ENCODE measurements around the gene AURKAIP1. TPM values are rescaled to one million over a fixed set of nuclear protein-coding genes. Genes with fewer than 3 reads are reported as not detected.

Gene AURKAIP1
- total RNA-seq, 2 donors from 2014 or later, result 152 to 161 TPM

DNA sequence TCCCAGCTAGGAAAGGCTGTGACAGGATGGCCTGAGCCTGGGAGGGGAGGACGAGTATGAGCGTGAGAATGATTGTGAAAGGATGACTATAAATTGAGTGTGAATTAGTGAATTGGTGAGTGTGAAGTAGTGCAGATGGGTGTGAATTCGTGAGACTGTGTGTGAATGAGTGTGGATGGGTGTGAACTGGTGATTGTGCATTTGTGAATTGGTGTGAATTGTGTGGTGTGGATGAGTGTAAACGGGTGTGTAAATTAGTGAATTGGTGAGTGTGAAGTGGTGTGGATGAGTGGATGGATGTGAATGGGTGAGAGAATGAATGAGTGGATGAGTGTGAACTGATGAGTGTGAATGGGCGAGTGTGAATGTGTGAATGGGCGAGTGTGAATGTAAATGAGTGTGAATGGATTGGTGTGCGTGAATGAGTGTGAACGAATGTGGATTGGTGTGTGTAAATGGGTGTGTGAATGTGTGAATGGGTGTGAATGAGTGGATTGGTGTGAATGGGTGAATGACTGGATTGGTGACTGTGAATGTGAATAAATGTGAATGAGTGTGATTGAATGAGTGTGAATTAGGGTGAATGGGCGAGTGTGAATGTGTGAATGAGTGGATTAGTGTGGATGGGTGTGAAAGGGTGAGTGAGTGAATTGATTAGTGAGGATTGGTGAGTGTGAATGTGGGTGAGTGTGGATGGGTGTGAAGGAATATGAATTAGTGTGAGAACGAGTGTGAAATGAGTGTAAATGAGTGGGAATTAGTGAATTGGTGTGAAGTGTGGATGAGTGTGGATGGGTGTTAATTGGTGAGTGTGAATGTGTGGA, 8.9 kb downstream of the AURKAIP1 start:
- no peak overlapping the region for H3K27ac ChIP-seq
- intact Hi-C loops (cut with DNase I), result no loop called here
- DNase-seq (ENCODE audit: low spot score), result no peak
- no peaks in the 10 kb centered on the region for H3K4me1 ChIP-seq (replicated peaks)
- TF ChIP-seq POLR2AphosphoS5 (IDR thresholded peaks at IDR 0.05), result no peak
- no peak for TF ChIP-seq CTCF (IDR thresholded peaks at IDR 0.05)
- H3K27me3 ChIP-seq (replicated peaks; ENCODE audit: insufficient read depth), result no peaks in the 10 kb centered on the region
- no peaks in the 10 kb centered on the region for H3K36me3 ChIP-seq
- no peaks in the 10 kb centered on the region for H3K9me3 ChIP-seq
- H3K4me3 ChIP-seq, result no peak overlapping the region
- 83% methylated on average over 10 of the region's 10 CpGs for WGBS

DNA sequence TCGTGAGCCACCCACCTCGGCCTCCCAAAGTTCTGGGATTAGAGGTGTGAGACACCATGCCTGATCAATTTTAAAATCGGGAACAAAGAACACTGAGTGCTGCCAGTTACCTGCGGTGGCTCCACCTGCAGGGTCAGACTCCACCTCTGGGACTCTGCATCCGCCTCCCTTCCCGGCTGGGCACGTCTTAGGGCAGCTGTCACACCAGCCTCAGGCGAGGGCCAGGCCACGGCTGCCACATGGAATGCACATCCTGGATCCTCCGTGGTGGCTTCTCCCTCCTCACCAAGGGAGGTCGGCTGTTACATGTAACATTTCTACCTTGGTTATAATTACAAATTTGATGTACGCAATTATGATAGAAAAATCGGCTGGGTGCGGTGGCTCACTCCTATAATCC, 10.7 kb downstream of the AURKAIP1 start:
- Histone ChIP-seq H3K27ac (no peak overlapping the region), H3K4me3 (no peak overlapping the region), H3K4me1 (replicated peaks) (no peaks in the 10 kb centered on the region), H3K27me3 (replicated peaks; ENCODE audit: insufficient read depth) (no peaks in the 10 kb centered on the region), H3K9me3 (no peaks in the 10 kb centered on the region), H3K36me3 (no peaks in the 10 kb centered on the region)
- intact Hi-C loops (cut with DNase I), result no loop called here
- 72% methylated on average over 14 of the region's 14 CpGs for WGBS
- TF ChIP-seq POLR2A (IDR thresholded peaks at IDR 0.05) (no peak), POLR2AphosphoS5 (IDR thresholded peaks at IDR 0.05) (no peak), CTCF (IDR thresholded peaks at IDR 0.05) (no peak)
- no peak for DNase-seq (ENCODE audit: low spot score)

GRCh38 chr1:1361982-1362423, 13.0 kb downstream of the AURKAIP1 start:
- Histone ChIP-seq H3K27me3 (replicated peaks; ENCODE audit: insufficient read depth) (no peaks in the 10 kb centered on the region), H3K4me3 (no peak overlapping the region), H3K4me1 (replicated peaks) (no peaks in the 10 kb centered on the region), H3K27ac (peak overlapping the region; percentile 9 to 11), H3K36me3 (no peaks in the 10 kb centered on the region), H3K9me3 (no peaks in the 10 kb centered on the region)
- WGBS, result 21% methylated on average over 13 of the region's 13 CpGs
- no peak for DNase-seq (ENCODE audit: low spot score)
- TF ChIP-seq CTCF (IDR thresholded peaks at IDR 0.05) (peak in 1 of 4 experiments; percentile 15), POLR2AphosphoS5 (IDR thresholded peaks at IDR 0.05) (no peak), POLR2A (IDR thresholded peaks at IDR 0.05) (no peak)
- intact Hi-C loops (cut with DNase I), result no loop called here

- H3K4me3 ChIP-seq, result no peak overlapping the region
- TF ChIP-seq CTCF (IDR thresholded peaks at IDR 0.05), result no peak
- no peak for TF ChIP-seq POLR2AphosphoS5 (IDR thresholded peaks at IDR 0.05)
- no peak for TF ChIP-seq POLR2A (IDR thresholded peaks at IDR 0.05)
- DNase-seq (ENCODE audit: low spot score), result no peak
Measured at GRCh38 chr1:1361233-1361981, 13.6 kb downstream of the AURKAIP1 start.

More at GRCh38 chr1:1361233-1361981, 13.6 kb downstream of the AURKAIP1 start:
- Histone ChIP-seq H3K4me1 (replicated peaks) (no peaks in the 10 kb centered on the region), H3K27ac (peak overlapping the region; percentile 9 to 11), H3K27me3 (replicated peaks; ENCODE audit: insufficient read depth) (no peaks in the 10 kb centered on the region), H3K36me3 (no peaks in the 10 kb centered on the region), H3K9me3 (no peaks in the 10 kb centered on the region)
- WGBS, result 83% methylated on average over 33 of the region's 35 CpGs
- intact Hi-C loops (cut with DNase I), result no loop called here
